Keratinocyte (primary cell): ENCODE data around the gene TAF11L3.
"Not testable (repeated sequence)": the region's sequence is repeated elsewhere in the genome, so short reads cannot be mapped to it uniquely, and the experiment has no call there.

Source experiments
- CTCF ChIP-seq, 3 experiments: IDR thresholded peaks in 1 of 3; conservative IDR thresholded peaks in 1 of 3; optimal IDR thresholded peaks in 1 of 3; 2 replicates in 2 of 3; 3 replicates in 1 of 3; pipeline versions ENCODE3 to v1.5.1; 2011; ENCODE audit warnings: low read length in 3 of 3, mild to moderate bottlenecking in 3 of 3, moderate library complexity in 2 of 3, control low read depth in 1 of 3, inconsistent platforms in 1 of 3; ENCODE audit not compliant: insufficient read depth in 2 of 3; ENCODE audit errors: extremely low read depth in 1 of 3
- EZH2 ChIP-seq: IDR thresholded peaks from one replicate; pipeline ENCODE4 v1.6.1; 2012; ENCODE audit warnings: inconsistent platforms, mild to moderate bottlenecking, low read length, moderate library complexity

DNA sequence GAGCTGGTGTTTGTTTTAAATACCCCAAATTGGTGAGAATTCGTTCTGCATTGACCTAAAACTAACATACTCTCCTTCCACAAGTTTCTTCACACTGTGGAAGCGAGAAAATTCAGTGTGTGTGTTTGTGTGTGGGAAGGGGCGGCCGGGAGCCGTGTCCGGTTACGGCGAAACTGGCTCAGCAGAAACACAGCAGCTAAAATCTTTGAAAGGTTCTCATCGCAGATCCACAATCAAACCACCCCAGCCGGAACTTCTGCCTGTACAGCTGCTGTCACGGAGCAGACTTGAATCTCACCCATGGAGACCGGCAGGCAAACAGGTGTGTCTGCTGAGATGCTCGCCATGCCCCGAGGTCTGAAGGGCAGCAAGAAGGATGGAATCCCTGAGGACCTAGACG is at the start of gene TAF11L3:
- not testable (repeated sequence) for TF ChIP-seq CTCF (optimal IDR thresholded peaks at IDR 0.05 in 1 of 3, IDR thresholded peaks at IDR 0.05 in 1 of 3, conservative IDR thresholded peaks at IDR 0.05 in 1 of 3; ENCODE audit: extremely low read depth in 1 of 3, insufficient read depth in 2 of 3, low read length in 3 of 3); EZH2
